Kidney epithelial cell (primary cell): Measurements from ENCODE around the gene GRHL3. TPM values are rescaled to one million over a fixed set of nuclear protein-coding genes. Genes with fewer than 3 reads are reported as not detected.

ENCODE experiments used
- DNase-seq: peaks from one replicate; pipeline ENCODE4 v3.0.0-alpha.2; 2010; ENCODE audit warnings: low read depth
- H3K27me3 ChIP-seq: 2 replicates; pipeline ENCODE4 v1.6.0; 2011; ENCODE audit warnings: low read length; ENCODE audit not compliant: control insufficient read depth, insufficient read depth
- H3K36me3 ChIP-seq: 2 replicates; pipeline ENCODE4 v1.5.1; 2011; ENCODE audit warnings: low read length; ENCODE audit not compliant: control insufficient read depth, insufficient read depth
- H3K4me3 ChIP-seq: 2 replicates; pipeline ENCODE4 v1.5.1; 2011; ENCODE audit warnings: low read depth, mild to moderate bottlenecking, control low read depth, low read length
- CTCF ChIP-seq: IDR thresholded peaks from 2 replicates; pipeline ENCODE4 v1.5.1; 2011; ENCODE audit warnings: mild to moderate bottlenecking, moderate library complexity, low read length, control low read depth, inconsistent platforms; ENCODE audit not compliant: insufficient read depth, poor library complexity, severe bottlenecking
- total RNA-seq: library from RNA; depleted of rRNA; stranded (reverse); fragments of >200 nt; gene quantifications from 2 replicates; pipeline ENCODE4 v1.2.3, GENCODE V29; 2015

The GRHL3 gene
- total RNA-seq, 1 donor from 2014 or later: 12.5 TPM

GRCh38 chr1:24391882-24392603 lies 72.9 kb downstream of the GRHL3 start:
- DNase-seq: no peak
- peak; percentile 85 for TF ChIP-seq CTCF
- no peak overlapping the region for H3K4me3 ChIP-seq
- H3K27me3 ChIP-seq: no peaks in the 10 kb centered on the region
- H3K36me3 ChIP-seq: no peaks in the 10 kb centered on the region

GRCh38 chr1:24392604-24392946 lies 73.4 kb downstream of the GRHL3 start:
- no peak for DNase-seq
- no peaks in the 10 kb centered on the region for H3K36me3 ChIP-seq
- H3K4me3 ChIP-seq: no peak overlapping the region
- no peak for TF ChIP-seq CTCF
- no peaks in the 10 kb centered on the region for H3K27me3 ChIP-seq

- no peak for DNase-seq
- TF ChIP-seq CTCF: no peak
- Histone ChIP-seq H3K27me3 (no peaks in the 10 kb centered on the region), H3K36me3 (no peaks in the 10 kb centered on the region), H3K4me3 (no peak overlapping the region)
Observed at GRCh38 chr1:24392982-24393650, 74.0 kb downstream of the GRHL3 start.

- no peak for TF ChIP-seq CTCF
- DNase-seq: no peak
- H3K36me3 ChIP-seq: no peaks in the 10 kb centered on the region
- H3K27me3 ChIP-seq: no peaks in the 10 kb centered on the region
- no peak overlapping the region for H3K4me3 ChIP-seq
Observed at GRCh38 chr1:24393892-24394291, 74.7 kb downstream of the GRHL3 start.

- no peaks in the 10 kb centered on the region for H3K27me3 ChIP-seq
- DNase-seq: no peak
- H3K4me3 ChIP-seq: no peak overlapping the region
- TF ChIP-seq CTCF: no peak
- no peaks in the 10 kb centered on the region for H3K36me3 ChIP-seq
Observed at GRCh38 chr1:24400065-24400464, 80.9 kb downstream of the GRHL3 start.
